GM12892 (cell line): Measurements from ENCODE around the gene TEAD1.

Experiments used
- DNase-seq: peaks from one replicate; pipeline ENCODE4 v3.0.0; 2011; ENCODE audit not compliant: insufficient read length
- FAIRE-seq: peaks from 2 replicates; lab custom pipeline; 2011; peaks lifted over from hg19 to GRCh38; lab: Jason Lieb, UNC
- POLR2A ChIP-seq: IDR thresholded peaks from 2 replicates; pipeline ENCODE4 v1.6.1; 2011; ENCODE audit warnings: low read depth, low read length, control low read depth
- POLR2AphosphoS5 ChIP-seq: IDR thresholded peaks from 2 replicates; pipeline ENCODE4 v1.6.1; 2011; ENCODE audit warnings: low read depth, low read length, control low read depth
- TAF1 ChIP-seq: IDR thresholded peaks from 2 replicates; pipeline ENCODE4 v1.6.1; 2011; ENCODE audit warnings: low read depth, mild to moderate bottlenecking, control low read depth, low read length, borderline replicate concordance

TEAD1 gene

DNA sequence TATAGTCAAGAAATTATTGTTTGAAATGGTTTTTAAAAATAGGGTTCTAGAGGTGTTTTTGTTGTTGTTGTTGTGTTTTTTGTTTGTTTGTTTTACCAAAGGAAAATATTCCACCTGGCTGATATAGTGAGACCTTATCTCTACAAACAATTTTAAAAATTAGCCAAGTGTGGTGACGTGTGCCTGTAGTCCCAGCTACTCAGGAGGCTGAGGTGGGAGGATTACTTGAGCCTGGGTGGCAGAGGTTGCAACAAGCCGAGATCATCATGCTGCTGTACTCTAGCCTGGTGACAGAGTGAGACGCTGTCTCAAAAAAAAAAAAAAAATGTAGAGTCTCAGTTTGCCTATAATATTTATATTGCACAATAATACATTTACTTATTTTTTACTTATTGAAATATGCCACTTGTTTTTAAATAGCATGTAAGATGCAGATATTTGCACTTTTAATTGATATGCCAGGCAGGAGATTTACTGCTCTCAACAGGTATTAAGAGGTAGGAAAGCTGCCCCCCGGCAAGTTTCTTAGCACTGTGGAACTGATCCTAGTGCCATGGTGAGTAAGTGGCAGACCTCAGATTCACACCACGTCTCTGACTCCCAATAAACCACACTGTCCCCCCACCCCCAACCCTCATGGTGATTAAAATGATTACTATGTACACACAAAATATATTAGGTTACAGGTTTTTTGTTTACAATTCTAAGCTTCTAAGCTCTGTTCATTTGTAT, 157.4 kb downstream of the TEAD1 start:
- FAIRE-seq (no peak), DNase-seq (no peak)
- no peak for TF ChIP-seq POLR2A
- no peak for TF ChIP-seq POLR2AphosphoS5
- TF ChIP-seq TAF1, result no peak

DNA sequence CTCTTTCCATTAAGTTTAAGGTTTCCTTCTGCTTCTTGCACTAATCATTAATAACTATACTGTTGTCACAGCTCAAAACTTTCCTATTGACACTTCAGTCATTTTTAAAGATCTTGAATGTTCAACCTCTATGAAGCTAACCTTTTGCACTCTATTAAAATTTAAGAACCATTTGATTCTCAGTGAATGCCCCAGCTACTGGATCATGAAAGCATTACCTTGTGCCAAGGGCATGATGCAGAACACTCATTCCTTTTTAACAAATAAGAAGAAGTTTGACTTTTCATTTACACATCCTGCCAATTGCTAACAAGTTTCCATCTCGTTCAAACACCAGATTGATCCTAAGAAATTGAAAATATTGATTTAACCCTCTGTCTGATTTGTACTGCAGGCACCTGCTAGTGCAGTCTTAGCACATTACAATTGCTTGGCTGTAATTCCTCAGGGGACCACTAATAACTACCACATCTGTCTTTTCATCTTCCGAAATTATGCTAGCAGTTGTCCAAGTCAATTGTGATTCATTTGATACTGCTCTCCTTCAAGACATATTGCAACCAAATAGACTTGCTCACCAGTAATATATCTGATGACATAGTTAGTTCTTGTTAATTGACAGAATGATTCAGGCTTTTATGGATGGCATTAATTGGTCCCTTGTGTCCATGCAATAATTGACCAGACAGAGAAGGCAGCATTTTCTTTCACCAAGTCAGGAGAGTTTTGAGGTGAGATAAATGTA, 158.4 kb downstream of the TEAD1 start:
- TF ChIP-seq TAF1, result no peak
- no peak for TF ChIP-seq POLR2AphosphoS5
- no peak for TF ChIP-seq POLR2A
- FAIRE-seq (no peak), DNase-seq (no peak)

DNA sequence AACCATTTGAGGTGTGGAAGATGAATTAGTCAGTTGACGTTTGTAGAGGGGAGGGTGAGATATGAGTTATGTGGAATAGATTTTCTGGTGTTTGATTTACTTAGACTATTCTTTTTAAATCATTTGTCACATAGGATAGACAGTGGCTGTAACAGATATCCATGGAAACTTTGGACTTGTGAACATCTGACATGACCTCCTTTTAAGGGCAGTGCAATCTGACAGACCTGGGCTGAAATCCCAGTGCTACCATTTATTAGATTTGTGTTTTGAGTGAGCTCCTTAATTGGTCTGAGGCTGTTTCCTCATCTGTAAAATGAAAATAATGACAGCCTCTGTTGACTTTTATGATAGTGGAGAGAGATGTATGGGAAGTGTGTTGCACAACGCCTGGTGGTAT, 159.9 kb downstream of the TEAD1 start:
- peak; percentile 42 for FAIRE-seq
- DNase-seq, result no peak
- TF ChIP-seq TAF1, result no peak
- TF ChIP-seq POLR2A, result no peak
- TF ChIP-seq POLR2AphosphoS5, result no peak

DNA sequence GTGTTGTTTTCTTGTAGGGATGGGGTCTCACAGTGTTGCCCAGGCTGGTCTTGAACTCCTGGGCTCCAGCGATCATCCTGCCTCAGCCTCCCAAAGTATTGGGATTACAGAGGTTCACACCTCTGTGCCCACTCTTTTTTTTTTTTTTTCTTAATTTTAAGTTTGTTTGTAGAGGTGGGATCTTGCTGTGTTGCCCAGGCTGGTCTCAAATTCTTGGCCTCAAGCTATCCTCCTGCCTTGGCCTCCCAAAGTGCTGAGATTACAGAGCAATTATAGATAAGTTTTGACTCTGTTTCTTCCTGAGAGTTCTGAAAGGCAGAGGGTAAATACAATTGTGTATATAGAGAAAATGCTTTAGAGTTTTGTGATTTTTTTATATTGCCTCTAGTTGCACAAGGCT, 160.4 kb downstream of the TEAD1 start:
- no peak for TF ChIP-seq TAF1
- no peak for TF ChIP-seq POLR2AphosphoS5
- no peak for TF ChIP-seq POLR2A
- DNase-seq (no peak), FAIRE-seq (no peak)

DNA sequence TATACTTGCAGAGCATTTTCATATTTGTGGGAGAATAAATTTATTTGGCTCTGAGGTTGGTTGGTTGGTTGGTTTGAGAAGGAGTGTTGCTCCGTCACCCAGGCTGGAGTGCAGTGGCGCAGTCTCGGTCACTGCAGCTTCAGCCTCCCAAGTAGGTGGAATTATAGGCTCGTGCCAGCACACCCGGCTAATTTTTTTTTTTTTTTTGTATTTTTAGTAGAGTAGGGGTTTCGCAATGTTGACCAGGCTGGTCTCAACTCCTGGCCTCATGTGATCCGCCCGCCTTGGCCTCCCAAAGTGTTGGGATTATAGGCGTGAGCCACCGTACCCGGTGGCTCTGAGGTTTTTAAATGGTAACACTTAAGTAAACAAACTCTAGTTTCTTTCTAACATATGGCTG, 161.1 kb downstream of the TEAD1 start:
- FAIRE-seq, result no peak
- DNase-seq, result no peak
- no peak for TF ChIP-seq TAF1
- TF ChIP-seq POLR2AphosphoS5, result no peak
- no peak for TF ChIP-seq POLR2A

DNA sequence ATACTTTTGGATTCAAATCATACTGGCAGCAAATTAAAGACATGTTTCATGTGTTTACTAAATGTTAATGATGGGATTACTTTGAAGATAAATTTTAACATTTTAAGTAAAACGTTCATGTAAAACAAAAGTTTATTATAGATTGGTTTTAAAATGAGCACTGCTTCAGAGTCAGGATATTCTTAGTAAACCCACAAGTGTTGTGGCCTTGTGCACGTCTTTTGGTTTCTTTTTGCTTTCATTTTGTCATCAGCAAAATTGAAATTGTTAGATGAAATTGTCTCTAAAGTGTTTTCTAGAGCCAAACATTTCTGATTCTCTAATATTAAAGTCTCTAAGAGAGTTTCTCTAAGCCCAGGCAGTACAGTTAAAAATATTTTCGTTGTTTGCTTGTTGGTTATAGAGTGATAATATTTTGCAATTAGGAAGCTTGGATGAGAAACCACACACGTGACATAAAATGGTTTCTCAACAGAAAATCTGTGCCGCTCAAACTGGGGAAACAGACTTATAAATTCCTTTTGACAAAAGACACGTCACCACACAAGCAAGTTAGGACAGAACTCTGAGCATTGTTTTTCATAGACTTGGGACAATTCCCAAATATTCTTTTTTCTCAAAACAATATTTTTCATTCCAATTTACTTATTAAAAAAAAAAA, 164.4 kb downstream of the TEAD1 start:
- TF ChIP-seq TAF1 (no peak), POLR2A (no peak), POLR2AphosphoS5 (no peak)
- FAIRE-seq (no peak), DNase-seq (no peak)

DNA sequence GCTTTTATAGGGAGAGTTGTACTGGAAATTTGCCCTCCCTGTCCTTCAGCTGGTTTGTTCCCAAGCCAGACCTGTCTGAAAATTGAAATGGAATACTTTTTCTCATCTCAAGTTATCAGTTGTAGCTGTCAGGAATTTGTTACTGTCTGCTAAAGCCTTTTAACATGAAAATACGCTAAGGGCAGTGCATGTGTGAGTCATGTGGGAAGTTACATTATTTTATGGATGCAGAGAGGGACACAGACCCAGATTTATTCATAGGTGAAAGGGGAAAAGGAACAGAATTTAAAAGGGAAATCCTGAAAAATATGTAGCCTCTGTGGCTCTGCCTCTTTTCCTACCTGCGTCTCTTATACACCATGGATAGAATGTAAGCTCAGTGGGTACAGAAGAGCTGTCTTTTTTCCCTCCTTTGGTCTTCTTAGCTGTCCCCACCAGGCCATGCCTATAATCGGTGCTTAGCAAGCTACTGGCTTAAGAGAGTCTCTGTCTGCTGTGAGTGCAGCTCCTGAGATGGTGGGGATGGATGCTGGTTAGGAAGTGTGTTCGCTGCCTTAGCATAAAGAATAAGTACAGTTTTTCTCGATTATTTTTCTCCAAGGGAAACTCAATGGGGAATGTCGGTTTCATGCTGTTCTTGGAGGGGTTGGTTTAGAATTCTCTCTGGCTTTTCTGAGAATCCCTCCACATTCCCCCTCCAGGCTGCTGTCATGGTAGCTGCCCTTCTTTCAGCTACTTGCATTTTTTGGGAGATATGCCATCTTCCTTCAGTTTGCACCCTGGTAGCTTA, 166.8 kb downstream of the TEAD1 start:
- FAIRE-seq, result no peak
- TF ChIP-seq TAF1 (no peak), POLR2AphosphoS5 (no peak), POLR2A (no peak)
- no peak for DNase-seq

DNA sequence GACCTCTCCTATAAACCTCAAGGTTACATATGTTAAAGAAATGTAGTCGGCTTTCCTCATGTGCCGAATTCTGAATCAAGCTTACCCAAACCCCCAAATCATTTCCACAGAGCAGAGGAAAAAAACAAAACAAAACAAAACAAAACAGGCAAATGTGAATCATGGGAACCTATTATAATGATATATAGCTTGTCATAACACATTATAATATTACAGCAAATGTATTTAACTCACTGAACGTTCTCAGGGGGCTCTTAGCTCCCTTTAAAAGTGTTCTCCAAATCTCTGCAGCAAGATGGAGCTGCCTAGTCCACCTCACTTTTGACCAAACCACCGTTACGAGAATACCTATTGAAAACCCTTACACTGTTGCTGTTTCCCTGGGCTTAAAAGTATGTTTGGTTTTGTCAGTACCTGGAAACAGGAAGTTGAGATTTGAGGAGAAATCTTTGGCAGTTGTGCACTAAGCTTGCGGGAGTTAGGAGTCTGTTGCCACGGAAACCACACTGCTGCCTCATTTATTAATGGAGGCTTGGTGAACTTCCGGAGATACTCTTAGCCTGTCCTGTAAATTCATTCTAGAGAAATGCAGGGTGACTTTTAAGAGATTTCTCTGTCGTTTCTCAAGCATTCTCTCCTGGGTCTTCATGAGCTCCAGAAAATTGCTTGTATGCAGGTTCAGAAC, 167.9 kb downstream of the TEAD1 start:
- DNase-seq (no peak), FAIRE-seq (no peak)
- TF ChIP-seq TAF1 (no peak), POLR2A (no peak), POLR2AphosphoS5 (no peak)

DNA sequence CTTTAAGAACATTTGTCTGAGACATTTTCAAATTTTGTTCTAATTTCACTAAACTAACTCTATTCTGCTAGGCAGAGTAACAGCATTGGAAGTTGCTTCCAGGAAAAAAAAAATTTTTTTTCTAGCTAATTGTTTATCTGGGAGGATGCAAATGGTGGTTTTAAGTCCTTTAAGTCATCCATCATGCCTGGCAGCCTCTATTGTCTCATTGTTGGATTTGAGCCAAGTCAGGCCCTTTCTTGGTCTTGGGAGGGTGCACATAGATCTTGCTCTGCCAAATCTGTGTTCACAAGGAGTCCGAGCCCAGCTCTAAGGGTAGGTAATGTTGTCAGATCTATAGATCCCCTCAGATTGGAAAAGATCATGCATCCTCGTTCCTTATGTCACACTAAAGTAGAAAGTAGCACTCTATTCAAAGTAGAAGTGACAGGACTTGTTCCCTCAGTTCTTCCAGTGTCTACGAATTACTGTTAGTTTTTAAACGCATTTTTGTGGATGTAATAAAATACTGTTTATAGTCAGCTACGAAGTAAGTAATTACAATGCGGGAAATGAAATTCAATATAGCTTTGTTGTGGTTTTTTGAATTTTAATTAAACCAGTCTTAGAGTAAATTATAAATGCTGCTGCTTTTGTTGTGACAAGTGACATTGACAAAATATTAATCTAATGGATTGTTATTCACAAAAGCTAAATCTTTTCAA, 168.9 kb downstream of the TEAD1 start:
- DNase-seq (no peak), FAIRE-seq (no peak)
- TF ChIP-seq POLR2AphosphoS5 (no peak), POLR2A (no peak), TAF1 (no peak)

DNA sequence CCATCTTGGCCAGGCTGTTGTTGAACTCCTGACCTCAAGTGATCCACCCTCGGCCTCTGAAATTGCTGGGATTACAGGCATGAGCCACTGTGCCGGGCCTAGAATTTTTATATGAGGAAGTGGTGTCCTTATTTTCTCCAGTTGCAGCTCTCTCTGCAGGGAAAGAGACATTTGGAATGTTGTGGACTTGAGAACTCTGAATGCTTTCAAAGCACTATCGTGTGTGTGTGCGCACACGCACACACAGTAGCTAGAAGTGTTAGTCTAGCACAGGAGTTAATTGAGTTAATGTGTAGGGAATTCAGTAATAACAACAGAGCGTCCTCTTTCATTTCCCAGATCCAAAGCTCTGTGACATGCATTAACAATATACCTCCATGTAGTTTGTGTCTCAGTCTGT, 170.9 kb downstream of the TEAD1 start:
- TF ChIP-seq POLR2AphosphoS5, result no peak
- TF ChIP-seq TAF1, result no peak
- TF ChIP-seq POLR2A, result no peak
- FAIRE-seq (no peak), DNase-seq (no peak)
